ENCODE measurements around the gene LETM1. TPM values are rescaled to one million over a fixed set of nuclear protein-coding genes. Genes with fewer than 3 reads are reported as not detected.

The LETM1 gene
- total RNA-seq, 2 donors from 2014 or later: 76.2 to 139 TPM

DNA sequence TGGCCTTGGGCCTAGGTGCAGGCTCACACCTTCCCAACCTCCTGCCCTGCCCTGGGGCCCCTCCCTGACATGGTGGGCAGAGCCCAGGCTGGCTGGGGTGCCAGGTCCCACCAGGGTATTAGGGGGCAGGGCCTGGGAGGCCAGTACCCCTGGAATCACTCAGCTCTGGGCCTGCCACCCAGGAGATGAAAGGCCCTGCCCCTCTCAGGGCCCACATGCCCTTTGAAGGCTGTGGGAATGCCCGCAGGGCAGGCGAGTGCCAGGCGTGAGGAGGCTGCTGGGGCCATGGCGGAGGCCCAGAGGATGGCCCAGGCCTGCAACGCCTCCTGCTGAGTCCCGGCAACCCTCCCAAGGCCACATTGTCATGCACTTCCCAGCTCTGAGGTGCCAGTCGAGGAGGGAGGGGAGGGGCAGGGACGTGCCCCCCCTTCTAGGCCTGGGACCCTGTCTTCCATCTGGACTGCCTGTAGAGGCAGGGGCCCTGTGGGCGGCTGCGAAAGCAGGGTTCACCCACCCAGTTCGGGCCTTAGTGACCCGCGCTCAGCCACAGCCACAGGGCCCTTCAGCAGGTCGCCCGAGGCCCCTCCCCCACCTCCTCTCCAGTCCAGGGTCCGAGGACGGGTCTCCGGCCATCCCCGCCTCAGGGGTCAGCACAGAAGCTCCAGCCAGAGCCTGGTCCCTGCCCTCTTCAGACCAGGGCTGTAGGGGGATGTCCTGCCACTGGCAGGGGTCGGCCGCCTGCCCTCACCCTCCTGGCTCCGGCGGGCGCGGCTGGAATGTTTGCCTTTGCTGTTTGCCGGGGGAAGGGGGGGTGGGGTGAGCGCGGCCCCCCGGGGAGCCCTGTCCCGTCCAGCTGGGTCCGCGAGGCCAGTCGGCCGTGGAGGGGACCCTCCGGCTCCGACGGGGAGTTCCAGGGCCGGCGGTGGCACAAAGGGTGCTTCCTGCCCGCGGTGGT, 89.6 kb downstream of the LETM1 start:
- Histone ChIP-seq H3K9ac (ENCODE audit: low read depth in 2 of 2, low read length in 2 of 2) (no peak overlapping the region), H3K4me3 (peak overlapping the region; percentile 15), H3K27ac (no peak overlapping the region), H3K27me3 (peaks cover 58% of the 10 kb centered on the region), H3K36me3 (no peaks in the 10 kb centered on the region), H3K9me3 (no peaks in the 10 kb centered on the region), H3K4me1 (peaks cover 4% of the 10 kb centered on the region)
- TF ChIP-seq, protein P1, sequence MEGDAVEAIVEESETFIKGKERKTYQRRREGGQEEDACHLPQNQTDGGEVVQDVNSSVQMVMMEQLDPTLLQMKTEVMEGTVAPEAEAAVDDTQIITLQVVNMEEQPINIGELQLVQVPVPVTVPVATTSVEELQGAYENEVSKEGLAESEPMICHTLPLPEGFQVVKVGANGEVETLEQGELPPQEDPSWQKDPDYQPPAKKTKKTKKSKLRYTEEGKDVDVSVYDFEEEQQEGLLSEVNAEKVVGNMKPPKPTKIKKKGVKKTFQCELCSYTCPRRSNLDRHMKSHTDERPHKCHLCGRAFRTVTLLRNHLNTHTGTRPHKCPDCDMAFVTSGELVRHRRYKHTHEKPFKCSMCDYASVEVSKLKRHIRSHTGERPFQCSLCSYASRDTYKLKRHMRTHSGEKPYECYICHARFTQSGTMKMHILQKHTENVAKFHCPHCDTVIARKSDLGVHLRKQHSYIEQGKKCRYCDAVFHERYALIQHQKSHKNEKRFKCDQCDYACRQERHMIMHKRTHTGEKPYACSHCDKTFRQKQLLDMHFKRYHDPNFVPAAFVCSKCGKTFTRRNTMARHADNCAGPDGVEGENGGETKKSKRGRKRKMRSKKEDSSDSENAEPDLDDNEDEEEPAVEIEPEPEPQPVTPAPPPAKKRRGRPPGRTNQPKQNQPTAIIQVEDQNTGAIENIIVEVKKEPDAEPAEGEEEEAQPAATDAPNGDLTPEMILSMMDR (IDR thresholded peaks at IDR 0.05): no peak
- intact Hi-C loops (cut with DNase I): no loop called here
- no peak for DNase-seq

DNA sequence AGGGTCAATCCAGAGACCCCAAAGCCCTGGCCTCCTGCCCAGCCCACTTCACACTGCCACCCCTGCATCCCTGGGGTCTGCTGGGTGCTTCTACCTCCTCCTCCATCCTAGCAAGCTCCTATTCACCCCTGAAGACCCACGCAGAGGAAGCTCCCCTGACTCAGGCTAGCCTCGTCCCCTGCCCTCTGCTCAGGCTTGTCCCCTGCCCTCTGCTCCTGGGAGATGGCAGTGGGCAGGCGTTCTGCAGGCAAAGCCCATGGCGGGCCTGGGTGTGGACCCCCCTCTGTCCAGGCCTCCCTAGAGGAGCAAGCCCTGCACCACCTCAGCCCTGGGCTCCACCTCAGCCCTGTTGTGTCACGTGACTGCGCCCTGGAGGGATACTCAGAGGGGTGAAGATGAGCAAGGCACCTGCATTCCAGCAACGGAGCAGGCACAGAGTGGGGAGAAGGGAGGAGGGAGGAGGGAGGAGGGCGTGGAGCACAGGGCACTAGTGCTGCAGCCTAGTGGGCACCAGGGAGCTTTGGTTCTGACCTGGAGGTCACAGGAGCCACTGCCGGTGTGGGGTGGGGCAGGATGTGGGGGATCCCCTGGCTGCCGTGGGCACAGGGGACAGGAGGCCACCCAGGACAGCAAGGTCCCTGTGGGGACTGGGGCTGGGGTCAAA, 90.4 kb downstream of the LETM1 start:
- Histone ChIP-seq H3K27ac (no peak overlapping the region), H3K9ac (ENCODE audit: low read depth in 2 of 2, low read length in 2 of 2) (no peak overlapping the region), H3K4me1 (peaks cover 4% of the 10 kb centered on the region), H3K36me3 (no peaks in the 10 kb centered on the region), H3K27me3 (peaks cover 55% of the 10 kb centered on the region), H3K4me3 (no peak overlapping the region), H3K9me3 (no peaks in the 10 kb centered on the region)
- intact Hi-C loops (cut with DNase I): no loop called here
- TF ChIP-seq, protein P1 (IDR thresholded peaks at IDR 0.05): no peak
- DNase-seq: no peak

DNA sequence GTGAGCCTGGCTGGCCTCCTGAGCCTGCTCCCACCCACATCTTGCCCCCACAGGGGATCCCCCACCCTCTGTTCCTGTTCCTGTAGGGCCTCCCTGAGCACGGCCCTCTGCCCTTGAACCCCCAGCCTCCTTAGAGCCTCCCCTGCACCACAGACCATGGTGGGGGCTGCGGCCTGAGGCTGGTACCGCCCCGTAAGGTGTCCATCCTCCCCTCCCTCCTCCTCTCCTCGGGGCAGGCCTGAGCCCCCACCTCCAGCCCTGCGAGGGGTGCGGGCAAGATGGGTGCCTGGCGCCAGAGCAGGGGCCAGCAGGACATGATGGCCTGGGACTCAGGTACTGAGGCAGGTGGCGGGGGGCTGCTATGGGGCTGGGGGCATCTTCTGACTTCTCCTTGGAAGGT, 91.3 kb downstream of the LETM1 start:
- H3K4me1 ChIP-seq: peaks cover 4% of the 10 kb centered on the region
- H3K9ac ChIP-seq (ENCODE audit: low read depth in 2 of 2, low read length in 2 of 2): no peak overlapping the region
- H3K27ac ChIP-seq: no peak overlapping the region
- no peak overlapping the region for H3K4me3 ChIP-seq
- peaks cover 50% of the 10 kb centered on the region for H3K27me3 ChIP-seq
- no peak for DNase-seq
- TF ChIP-seq, protein P1 (IDR thresholded peaks at IDR 0.05): no peak
- no peaks in the 10 kb centered on the region for H3K36me3 ChIP-seq
- intact Hi-C loops (cut with DNase I): no loop called here
- no peaks in the 10 kb centered on the region for H3K9me3 ChIP-seq

DNA sequence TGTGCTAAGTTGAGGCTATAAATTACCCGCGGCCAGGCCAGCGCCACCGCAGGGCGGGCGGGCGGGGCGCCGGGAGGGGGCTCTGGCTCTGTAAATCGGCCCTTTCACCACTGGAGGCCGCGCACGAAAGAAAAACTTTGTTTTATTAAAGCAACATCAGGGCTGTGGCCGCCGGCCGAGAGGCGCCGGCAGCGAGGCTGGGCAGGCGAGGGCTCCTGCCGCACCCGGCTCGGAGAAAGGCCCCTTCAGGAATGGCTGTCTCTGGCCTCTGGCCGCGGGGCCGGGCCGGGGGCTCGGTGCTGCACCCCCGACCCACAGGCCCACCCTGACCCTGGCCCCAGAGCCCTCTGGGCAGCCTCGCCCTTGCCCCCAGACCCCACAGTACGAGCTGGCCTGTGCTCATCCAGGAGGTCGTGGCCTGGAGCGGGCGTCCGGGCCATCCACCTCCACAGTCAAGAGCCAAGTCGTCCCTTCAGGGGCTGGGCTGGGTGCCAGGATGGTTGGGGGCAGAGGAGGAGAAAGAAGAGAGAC, 92.3 kb downstream of the LETM1 start:
- Histone ChIP-seq H3K4me1 (peaks cover 4% of the 10 kb centered on the region), H3K27me3 (peaks cover 44% of the 10 kb centered on the region), H3K9me3 (no peaks in the 10 kb centered on the region), H3K27ac (no peak overlapping the region), H3K4me3 (no peak overlapping the region), H3K9ac (ENCODE audit: low read depth in 2 of 2, low read length in 2 of 2) (peak overlapping the region in 1 of 2 donors; percentile 12), H3K36me3 (no peaks in the 10 kb centered on the region)
- DNase-seq: peak; percentile 39
- intact Hi-C loops (cut with DNase I): no loop called here
- TF ChIP-seq, protein P1 (IDR thresholded peaks at IDR 0.05): no peak

DNA sequence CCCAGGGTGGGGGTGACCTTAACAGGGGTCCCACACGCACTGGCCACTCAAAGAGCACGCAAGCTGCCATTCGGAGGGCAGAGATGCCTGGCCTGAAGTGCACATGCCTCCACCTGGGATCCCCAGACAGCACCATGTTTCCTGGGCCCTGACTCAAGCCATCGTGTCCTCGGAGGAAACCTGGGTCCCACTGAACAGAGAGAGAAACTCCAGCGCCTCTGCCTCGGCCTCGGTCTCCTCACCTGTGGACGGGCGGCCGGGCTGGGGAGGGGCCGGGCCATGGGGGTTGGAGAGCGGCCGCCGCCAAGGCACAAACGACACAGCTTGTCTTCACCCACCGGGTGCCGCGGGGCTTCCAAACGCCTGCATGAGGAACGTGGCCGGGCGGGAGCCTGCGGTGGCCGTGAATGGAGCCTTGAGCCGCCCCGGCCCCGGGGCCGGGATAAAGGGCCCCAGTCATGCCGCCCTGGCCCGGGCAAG, 92.8 kb downstream of the LETM1 start:
- peaks cover 39% of the 10 kb centered on the region for H3K27me3 ChIP-seq
- intact Hi-C loops (cut with DNase I): no loop called here
- H3K4me1 ChIP-seq: peaks cover 4% of the 10 kb centered on the region
- no peak overlapping the region for H3K4me3 ChIP-seq
- no peak overlapping the region for H3K9ac ChIP-seq (ENCODE audit: low read depth in 2 of 2, low read length in 2 of 2)
- no peaks in the 10 kb centered on the region for H3K9me3 ChIP-seq
- TF ChIP-seq, protein P1 (IDR thresholded peaks at IDR 0.05): no peak
- no peaks in the 10 kb centered on the region for H3K36me3 ChIP-seq
- no peak overlapping the region for H3K27ac ChIP-seq
- no peak for DNase-seq

All from colonic mucosa (tissue), 4 donors.